OCI-LY7 (cell line): ENCODE results near the gene TPM2. TPM values are rescaled to one million over a fixed set of nuclear protein-coding genes. Genes with fewer than 3 reads are reported as not detected.

Experiments used
- BruUV-seq: library from RNA; stranded (reverse); fragments of 400-500 nt; replicated peaks from 2 replicates; lab custom pipeline; 2021; lab: Mats Ljungman, UMichigan
- CTCF ChIA-PET: fragments of 300-600 bp; sonication (Branson Sonifier 250); formaldehyde crosslinking; loops from one replicate; lab custom pipeline; 2022; ENCODE audit warnings: antibody characterized with exemption; ENCODE audit not compliant: unreplicated experiment; lab: Charles Lee
- POLR2A ChIA-PET: fragments of 300-600 bp; sonication (Branson Sonifier 250); formaldehyde crosslinking; loops from one replicate; lab custom pipeline; 2022; ENCODE audit warnings: antibody characterized with exemption; lab: Charles Lee
- DNase-seq: peaks from one replicate; pipeline ENCODE4 v3.0.0-alpha.2; 2015; ENCODE audit warnings: low spot score
- H2AFZ ChIP-seq: fragments of 200-600 bp; sonication (generic), shearing (Covaris generic); 2 replicates; pipeline ENCODE4 v1.6.1; 2014; ENCODE audit warnings: mild to moderate bottlenecking, antibody characterized with exemption, low read length, moderate library complexity
- H3K27ac ChIP-seq: fragments of 200-600 bp; sonication (generic); 2 replicates; pipeline ENCODE4 v1.5.1; 2014; ENCODE audit warnings: mixed run types, low read depth, mild to moderate bottlenecking, moderate library complexity, low read length, inconsistent platforms; ENCODE audit not compliant: poor library complexity, severe bottlenecking
- H3K36me3 ChIP-seq: fragments of 200-600 bp; sonication (generic); 2 replicates; pipeline ENCODE4 v1.6.1; 2014; ENCODE audit warnings: mild to moderate bottlenecking, antibody characterized with exemption, low read length, moderate library complexity, mixed read lengths; ENCODE audit not compliant: insufficient read depth
- H3K4me1 ChIP-seq: fragments of 200-600 bp; sonication (generic); 2 replicates; pipeline ENCODE4 v1.5.1; 2014; ENCODE audit warnings: mild to moderate bottlenecking, low read length; ENCODE audit not compliant: insufficient read depth, poor library complexity, severe bottlenecking
- H3K4me2 ChIP-seq: fragments of 200-600 bp; sonication (generic); 2 replicates; pipeline ENCODE4 v1.6.1; 2014; ENCODE audit warnings: mild to moderate bottlenecking, low read length
- H3K4me3 ChIP-seq: fragments of 200-600 bp; sonication (generic); 2 replicates; pipeline ENCODE4 v1.5.1; 2014; ENCODE audit warnings: mild to moderate bottlenecking, low read depth, low read length; ENCODE audit not compliant: poor library complexity, severe bottlenecking
- H3K79me2 ChIP-seq: fragments of 200-600 bp; sonication (generic); 2 replicates; pipeline ENCODE4 v1.6.1; 2016; ENCODE audit warnings: low read depth, mild to moderate bottlenecking, low read length, moderate library complexity, mixed read lengths; ENCODE audit not compliant: insufficient read depth
- H3K9me2 ChIP-seq: fragments of 200-600 bp; sonication (generic); 2 replicates; pipeline ENCODE4 v1.6.1; 2016; ENCODE audit warnings: mild to moderate bottlenecking, low read length, mixed read lengths; ENCODE audit not compliant: insufficient read depth
- H3K9me3 ChIP-seq: fragments of 200-600 bp; sonication (generic); 2 replicates; pipeline ENCODE4 v1.6.1; 2014; ENCODE audit warnings: mild to moderate bottlenecking, mixed run types, low read length, mixed read lengths
- H4K20me1 ChIP-seq: fragments of 200-600 bp; sonication (generic); 2 replicates; pipeline ENCODE4 v1.6.1; 2014; ENCODE audit warnings: mild to moderate bottlenecking, antibody characterized with exemption, low read length, moderate library complexity, mixed read lengths; ENCODE audit not compliant: insufficient read depth
- CTCF ChIP-seq: fragments of 200-600 bp; sonication (generic); conservative IDR thresholded peaks from 2 replicates; pipeline ENCODE4 v1.5.1; 2014; ENCODE audit warnings: mild to moderate bottlenecking, antibody characterized with exemption, low read length, moderate library complexity, mixed read lengths
- EZH2phosphoT487 ChIP-seq: fragments of 200-600 bp; sonication (generic); IDR thresholded peaks from 2 replicates; pipeline ENCODE4 v1.6.1; 2018; ENCODE audit warnings: low read depth, borderline replicate concordance, mild to moderate bottlenecking, mixed run types, antibody characterized with exemption, low read length, moderate library complexity, mixed read lengths
- intact Hi-C: fragments of 100-400 bp; cut with micrococcal nuclease; formaldehyde crosslinking; loops from one replicate; pipeline ENCODE4 v1.10.0; 2022; ENCODE audit not compliant: unreplicated experiment
- total RNA-seq, 2 experiments: library from RNA; depleted of rRNA in 1 of 2; stranded (reverse); fragments of >200 nt in 1 of 2; shearing (Covaris generic) in 1 of 2; gene quantifications; 2 replicates each; pipeline ENCODE4 v1.2.3, GENCODE V29; 2014 to 2022

TPM2 gene
- total RNA-seq, 2 experiments from 2014 or later: 2.5 TPM; not detected in 1

GRCh38 chr9:35697486-35697885 is 7.8 kb upstream of the TPM2 start:
- intact Hi-C loops: loop anchor here (2.0 kb wide), 1 partner anchor 39 kb away; the partner anchor contains the start of genes CCDC107 and RMRP
- Histone ChIP-seq H3K9me3 (no peaks in the 10 kb centered on the region), H3K4me3 (no peak overlapping the region), H3K9me2 (no peaks in the 10 kb centered on the region), H3K4me2 (no peak overlapping the region), H3K4me1 (no peaks in the 10 kb centered on the region), H3K79me2 (no peaks in the 10 kb centered on the region), H3K36me3 (peaks cover 70% of the 10 kb centered on the region), H4K20me1 (no peaks in the 10 kb centered on the region), H2AFZ (no peak overlapping the region), H3K27ac (no peak overlapping the region)
- BruUV-seq: TSS peak; percentile 93
- ChIA-PET POLR2A (interaction anchor here (1.5 kb wide), 1 partner anchor 33 kb away, joined by 4 read pairs; the partner anchor contains the start of gene ARHGEF39), CTCF (interaction anchor here (0.6 to 2.1 kb wide), 5 partner anchors 10 to 52 kb away, joined by 3 to 10 read pairs (median 3); partner anchors contain the start of gene RGP1)
- TF ChIP-seq EZH2phosphoT487: no peak
- no peak for TF ChIP-seq CTCF
- no peak for DNase-seq

GRCh38 chr9:35696520-35697215 is 6.9 kb upstream of the TPM2 start:
- DNase-seq: peak; percentile 77
- Histone ChIP-seq H3K4me3 (no peak overlapping the region), H4K20me1 (no peaks in the 10 kb centered on the region), H3K9me3 (no peaks in the 10 kb centered on the region), H3K4me1 (no peaks in the 10 kb centered on the region), H3K4me2 (no peak overlapping the region), H3K9me2 (no peaks in the 10 kb centered on the region), H2AFZ (no peak overlapping the region), H3K79me2 (no peaks in the 10 kb centered on the region), H3K36me3 (peaks cover 63% of the 10 kb centered on the region), H3K27ac (no peak overlapping the region)
- intact Hi-C loops: loop anchor here (2.0 kb wide), 1 partner anchor 38 kb away; the partner anchor contains the start of genes CCDC107 and RMRP
- ChIA-PET CTCF (interaction anchor here (0.5 to 2.1 kb wide), 15 partner anchors 8 to 184 kb away, joined by 3 to 10 read pairs (median 4); partner anchors contain the start of genes ARHGEF39, RGP1 and SIT1), POLR2A (interaction anchor here (0.8 to 1.7 kb wide), 6 partner anchors 13 to 79 kb away, joined by 3 to 5 read pairs (median 4); partner anchors contain the start of genes ARHGEF39, CCDC107 and RMRP)
- peak; percentile 97 for TF ChIP-seq CTCF
- no peak for TF ChIP-seq EZH2phosphoT487
- BruUV-seq: no TSS peak
